Stimulated activated CD4-positive, alpha-beta T cell treated with anti-CD3 and anti-CD28 coated beads, Interleukin-4, amount 100 ng/mL, for 48 hours (primary cell): ENCODE results near the gene EFCAB3.
"Not testable (repeated sequence)": the region's sequence is repeated elsewhere in the genome, so short reads cannot be mapped to it uniquely, and the experiment has no call there.

Experiments used
- DNase-seq, 2 donors: peaks; one replicate each; pipeline ENCODE4 v3.0.0-alpha.2; 2020; ENCODE audit warnings: low read depth in 2 of 2

Gene EFCAB3

GRCh38 chr17:62380253-62380652, at the start of gene EFCAB3:
Gene EFCAB3, plus strand, starts transcription at chr17:62380553. Its CDS starts 2,427 bp downstream, at chr17:62382980.
- no peak for DNase-seq

DNA sequence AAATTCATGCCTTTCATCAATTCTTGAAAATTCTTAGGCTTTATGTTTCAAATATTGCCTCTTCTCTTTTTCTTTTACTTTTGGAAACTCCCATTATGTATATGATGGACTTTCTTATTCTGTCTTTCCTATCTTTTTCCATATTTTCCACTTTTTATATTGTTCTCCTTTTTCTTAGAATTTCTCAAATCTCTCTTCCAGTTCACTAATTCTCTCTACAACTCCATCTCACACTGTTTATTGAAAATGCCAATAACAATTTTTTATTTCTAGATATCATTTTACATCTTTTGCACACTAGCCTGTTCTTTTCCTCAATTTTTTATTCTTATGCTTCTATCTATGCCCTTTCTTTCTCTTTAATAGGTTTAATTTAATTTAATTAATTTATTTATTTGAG, 43.8 kb upstream of the EFCAB3 start:
- DNase-seq: no peak

DNA sequence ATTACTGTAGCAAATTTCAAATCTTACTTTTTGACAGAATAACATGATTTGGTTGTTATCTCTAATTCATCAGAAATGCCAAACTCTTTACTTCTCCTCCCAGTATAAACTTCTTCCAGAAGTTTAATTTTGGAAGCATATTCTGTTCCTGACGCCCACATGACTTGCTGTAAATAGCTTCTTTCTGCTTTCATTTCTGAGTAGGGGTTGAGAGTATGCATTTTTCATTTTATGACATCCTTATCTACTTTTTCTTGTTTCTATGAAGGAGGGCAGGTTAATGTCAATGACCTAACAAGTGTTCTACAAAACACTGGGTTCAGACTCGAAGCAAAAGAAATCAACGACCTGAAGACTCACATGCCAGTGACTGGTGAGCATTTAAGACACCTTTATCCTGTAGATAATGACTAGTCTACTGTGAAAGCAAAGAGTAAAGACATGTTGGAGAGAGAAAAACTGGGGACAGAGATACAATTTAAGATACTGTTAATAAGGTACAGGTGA, 36.5 kb upstream of the EFCAB3 start:
- DNase-seq: no peak

DNA sequence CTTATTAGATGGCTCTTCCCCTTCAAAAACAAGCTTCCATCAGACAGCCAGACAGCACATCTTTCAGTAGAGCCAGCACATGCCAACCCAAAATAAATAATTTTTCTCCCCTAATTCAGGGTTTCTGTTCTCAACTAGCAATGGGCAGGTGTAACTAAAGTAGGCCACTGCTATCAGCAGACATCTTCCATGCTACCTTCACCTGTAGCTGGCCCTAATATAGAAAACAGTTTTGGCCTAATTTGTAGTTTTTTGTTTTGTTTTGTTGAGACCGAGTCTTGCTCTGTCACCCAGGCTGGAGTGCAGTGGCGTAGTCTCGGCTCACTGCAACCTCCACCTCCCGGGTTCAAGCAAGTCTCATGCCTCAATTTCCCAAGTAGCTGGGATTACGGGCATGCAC, 29.2 kb upstream of the EFCAB3 start:
- DNase-seq: no peak

GRCh38 chr17:62366191-62366590, 14.2 kb upstream of the EFCAB3 start:
- no peak for DNase-seq

DNA sequence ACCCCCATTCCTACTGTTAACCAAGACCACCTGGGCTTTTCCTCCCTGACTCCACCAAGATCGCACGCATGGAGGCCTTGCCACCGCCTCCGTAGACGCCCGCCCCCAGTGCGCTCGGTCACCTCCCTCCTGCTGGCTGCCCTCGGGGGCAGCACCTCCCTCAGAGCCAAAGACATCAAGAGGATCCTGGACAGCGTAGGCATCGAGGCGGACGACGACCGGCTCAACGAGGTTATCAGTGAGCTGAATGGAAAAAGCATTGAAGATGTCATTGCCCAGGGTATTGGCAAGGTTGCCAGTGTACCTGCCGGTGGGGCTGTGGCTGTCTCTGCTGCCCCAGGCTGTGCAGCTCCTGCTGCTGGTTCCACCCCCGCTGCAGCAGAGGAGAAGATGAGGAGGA, 1.2 kb downstream of the EFCAB3 start:
- DNase-seq: no peak

DNA sequence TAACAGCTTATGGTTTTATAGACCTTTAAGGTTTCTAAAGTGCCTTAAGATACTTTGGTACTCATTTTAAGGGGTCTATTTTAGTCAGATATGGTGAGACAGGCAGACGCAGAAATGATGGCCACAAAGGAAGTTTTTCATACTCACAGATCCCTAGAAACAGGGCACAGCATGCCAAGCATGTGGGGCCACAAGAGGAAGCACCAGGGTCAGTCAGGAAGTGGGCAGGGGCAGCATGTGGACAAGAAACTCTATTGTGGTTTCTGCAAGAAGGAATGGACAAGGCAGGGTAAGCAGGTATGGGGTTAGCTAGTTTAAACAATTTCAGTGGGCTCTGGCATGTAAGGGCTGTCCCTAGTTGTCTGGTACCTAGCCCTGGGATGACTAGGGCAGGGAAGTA, 8.5 kb downstream of the EFCAB3 start:
- no peak for DNase-seq

- no peak for DNase-seq
Observed at GRCh38 chr17:62392908-62393307, 12.6 kb downstream of the EFCAB3 start.

DNA sequence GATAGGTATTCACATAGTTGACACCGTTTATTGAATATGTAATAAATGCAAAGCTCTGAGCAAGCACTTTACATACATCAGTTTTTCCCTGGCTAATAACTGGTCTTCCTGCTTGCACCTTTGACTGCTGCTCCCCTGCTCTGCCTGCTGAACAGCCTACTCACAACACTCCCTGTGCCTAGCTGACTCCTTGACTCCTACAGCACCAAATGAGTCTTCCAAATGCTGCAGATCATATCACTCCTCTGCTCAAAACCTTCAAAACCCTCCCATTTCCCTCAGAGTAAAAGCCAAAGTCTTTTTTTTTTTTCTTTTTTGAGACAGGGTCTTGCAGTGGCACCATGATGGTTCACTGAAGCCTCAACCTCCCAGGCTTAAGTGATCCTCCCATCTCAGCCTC, 18.5 kb downstream of the EFCAB3 start:
- no peak for DNase-seq

- DNase-seq: no peak
Observed at GRCh38 chr17:62405451-62405850, 25.1 kb downstream of the EFCAB3 start.

DNA sequence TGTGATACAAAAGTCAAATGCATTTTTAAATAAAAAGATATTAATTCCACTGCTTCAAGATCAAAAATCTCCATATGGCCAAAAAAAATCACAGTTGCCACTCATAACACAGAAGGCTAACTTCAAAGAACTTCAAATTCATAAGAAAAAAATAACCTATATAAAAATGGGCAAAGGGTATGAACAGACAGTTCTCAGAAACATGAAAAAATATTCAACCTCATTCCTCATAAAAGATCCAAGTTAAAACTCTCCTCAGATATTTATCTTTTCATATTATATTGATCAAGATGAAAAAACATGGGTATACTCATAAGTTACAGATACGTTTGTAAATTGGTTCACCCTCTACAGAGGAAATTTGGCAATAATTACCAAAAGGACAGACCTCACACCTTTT, 32.7 kb downstream of the EFCAB3 start:
- not testable (repeated sequence) for DNase-seq

GRCh38 chr17:62423647-62424461, 43.5 kb downstream of the EFCAB3 start, which contains the start of gene METTL2A:
Gene METTL2A, plus strand, starts transcription at chr17:62423897. Its CDS starts 6 bp downstream, at chr17:62423903.
- peak; percentile 76 to 83 for DNase-seq

DNA sequence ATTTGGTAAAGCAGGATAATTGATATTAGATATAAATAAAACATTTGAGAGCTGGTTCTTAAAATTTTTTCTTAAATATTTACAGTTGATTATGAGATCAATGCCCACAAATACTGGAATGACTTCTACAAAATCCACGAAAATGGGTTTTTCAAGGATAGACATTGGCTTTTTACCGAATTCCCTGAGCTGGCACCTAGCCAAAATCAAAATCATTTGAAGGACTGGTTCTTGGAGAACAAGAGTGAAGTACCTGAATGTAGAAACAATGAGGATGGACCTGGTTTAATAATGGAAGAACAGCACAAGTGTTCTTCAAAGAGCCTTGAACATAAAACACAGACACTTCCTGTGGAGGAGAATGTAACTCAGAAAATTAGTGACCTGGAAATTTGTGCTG, 45.9 kb downstream of the EFCAB3 start:
- not testable (repeated sequence) for DNase-seq

DNA sequence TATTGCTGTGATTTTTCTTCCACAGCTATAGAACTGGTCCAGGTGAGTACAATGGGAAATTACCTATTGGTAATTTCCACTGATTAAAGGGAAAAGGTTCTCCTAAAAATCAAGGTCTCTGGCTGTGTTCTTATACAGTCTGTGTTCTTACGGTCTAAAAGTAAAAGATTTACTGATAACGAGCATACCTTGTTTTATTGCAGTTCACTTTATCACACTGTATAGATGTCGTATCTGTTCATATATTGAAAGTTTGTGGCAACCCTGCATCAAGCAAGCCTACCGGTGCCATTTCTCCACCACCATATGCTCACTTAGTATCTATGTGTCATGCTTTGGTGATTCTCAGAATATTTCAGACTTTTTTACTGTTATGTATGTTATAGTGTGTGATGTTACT, 54.9 kb downstream of the EFCAB3 start:
- DNase-seq: not testable (repeated sequence)

DNA sequence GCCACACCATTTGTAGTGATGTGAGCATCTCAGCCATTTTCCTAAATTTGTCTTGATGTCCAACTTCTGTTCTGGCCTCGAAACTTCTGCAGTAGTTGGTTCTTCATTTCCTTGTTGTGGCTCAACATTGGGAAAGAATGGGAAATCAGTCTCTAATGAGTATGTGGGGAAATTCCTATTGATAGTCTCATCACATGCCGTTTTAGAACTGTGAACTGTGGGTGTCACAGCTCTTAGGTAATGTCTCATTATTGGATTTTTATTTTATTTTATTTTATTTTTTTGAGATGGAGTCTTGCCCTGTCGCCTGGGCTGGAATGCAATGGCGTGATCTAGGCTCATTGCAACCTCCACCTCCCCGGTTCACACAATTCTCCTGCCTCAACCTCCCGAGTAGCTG, 60.8 kb downstream of the EFCAB3 start:
- not testable (repeated sequence) for DNase-seq

- no peak for DNase-seq
Observed at GRCh38 chr17:62444063-62444462, 63.7 kb downstream of the EFCAB3 start.

- DNase-seq: not testable (repeated sequence)
Observed at GRCh38 chr17:62445791-62446190, 65.4 kb downstream of the EFCAB3 start.

- not testable (repeated sequence) for DNase-seq
Observed at GRCh38 chr17:62452195-62452594, 71.8 kb downstream of the EFCAB3 start.

DNA sequence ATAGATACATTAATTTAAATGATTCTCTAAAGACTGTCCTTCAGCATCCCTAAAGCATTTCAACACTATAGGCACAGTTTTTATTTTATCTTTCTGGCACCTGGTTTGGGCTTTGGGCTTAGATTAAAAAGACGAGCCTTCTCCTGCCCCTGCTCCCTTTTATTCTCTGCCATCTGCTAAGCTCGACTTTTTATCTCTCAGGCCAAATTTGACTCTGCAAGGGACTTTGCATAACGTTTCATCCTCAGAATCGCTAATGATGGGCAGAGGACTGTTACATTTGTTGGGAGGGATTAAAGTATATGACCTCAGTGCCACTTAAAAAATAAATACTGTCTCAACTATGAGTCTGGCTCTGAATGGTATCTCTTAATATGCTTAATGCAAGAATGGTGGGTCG, 72.7 kb downstream of the EFCAB3 start:
- not testable (repeated sequence) for DNase-seq

DNA sequence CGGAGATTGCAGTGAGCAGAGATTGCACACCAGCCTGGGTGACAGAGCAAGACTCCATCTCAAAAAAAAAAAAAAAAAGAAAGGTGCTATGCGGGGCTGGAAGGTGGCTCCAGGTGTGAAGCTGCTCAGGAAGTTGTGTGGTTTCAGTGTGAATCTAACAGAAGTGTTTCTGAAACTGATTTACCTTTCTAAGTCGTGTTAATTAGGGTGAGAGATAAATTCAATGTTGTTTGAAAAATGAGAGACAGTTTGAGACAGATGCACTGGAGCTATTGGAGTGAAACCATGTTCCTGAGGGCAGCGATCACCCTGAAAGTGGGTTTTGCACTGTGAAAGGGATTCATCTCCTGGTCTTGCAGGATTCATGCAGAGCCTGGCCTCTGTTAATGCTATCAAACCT, 73.3 kb downstream of the EFCAB3 start:
- DNase-seq: not testable (repeated sequence)

DNA sequence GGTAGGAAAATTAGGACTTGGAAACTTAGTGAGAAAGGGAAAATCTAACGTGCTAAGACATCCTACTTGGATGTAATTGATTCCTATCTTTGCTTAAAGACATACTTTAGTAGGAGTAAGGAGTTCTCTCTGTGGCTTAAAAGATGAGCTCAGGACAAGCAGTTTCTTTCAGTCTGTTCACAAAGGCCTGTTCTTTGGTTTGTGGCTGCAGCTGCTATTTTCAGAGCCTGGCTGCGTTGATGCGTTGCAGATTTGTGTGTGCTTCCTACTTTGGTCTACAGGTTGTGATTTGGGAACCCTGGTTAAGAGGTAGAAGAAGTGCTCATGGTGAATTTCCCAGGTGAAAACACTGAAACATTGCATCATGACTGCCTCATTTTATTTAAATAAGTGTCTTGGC, 73.8 kb downstream of the EFCAB3 start:
- not testable (repeated sequence) for DNase-seq

GRCh38 chr17:62456016-62456415, 75.7 kb downstream of the EFCAB3 start:
- DNase-seq: no peak

GRCh38 chr17:62458483-62458882, 78.1 kb downstream of the EFCAB3 start:
- not testable (repeated sequence) for DNase-seq
